HepG2 (cell line): ENCODE data around the gene IDNK. TPM values are rescaled to one million over a fixed set of nuclear protein-coding genes. Genes with fewer than 3 reads are reported as not detected.

ENCODE experiments used
- ATAC-seq: fragments of 200-7000 bp; cut with Tn5 transposase; 3 replicates; pipeline ENCODE4 v1.9.1; 2020; ENCODE audit warnings: mild to moderate bottlenecking, moderate library complexity
- BruUV-seq: library from RNA; stranded (reverse); fragments of 400-500 nt; replicated peaks from 2 replicates; lab custom pipeline; 2021; lab: Mats Ljungman, UMichigan
- CTCF ChIA-PET: fragments of 300-600 bp; formaldehyde crosslinking; extraction: SDS; loops from one replicate; lab custom pipeline; 2021; ENCODE audit warnings: low total read pairs, inconsistent platforms, low intra/inter-chr PET ratio; lab: Yijun Ruan, JAX
- POLR2A ChIA-PET: fragments of 350-600 bp; sonication (Branson Sonifier 250); formaldehyde crosslinking; loops from one replicate; lab custom pipeline; 2020; ENCODE audit warnings: antibody characterized with exemption, inconsistent platforms; lab: Yijun Ruan, JAX
- DNase-seq: peaks from one replicate; pipeline ENCODE4 v3.0.0-alpha.2; 2015; ENCODE audit warnings: low spot score
- FAIRE-seq: peaks from 3 replicates; lab custom pipeline; 2011; peaks lifted over from hg19 to GRCh38; lab: Jason Lieb, UNC
- H2AFZ ChIP-seq: one replicate; pipeline ENCODE4 v1.6.1; 2011; ENCODE audit warnings: low read length, inconsistent platforms
- H3K27ac ChIP-seq: fragments of 300-600 bp; 3 replicates; pipeline ENCODE4 v1.8.0; 2011; ENCODE audit warnings: mixed run types, mild to moderate bottlenecking, mixed read lengths, low read length, inconsistent platforms; ENCODE audit not compliant: insufficient read depth; ENCODE audit errors: extremely low read length
- H3K27me3 ChIP-seq, 2 experiments: fragments of 200-600 bp in 1 of 2; 2 replicates in 1 of 2; 3 replicates in 1 of 2; pipeline versions ENCODE4 v1.6.0 to v1.8.0; 2011; ENCODE audit warnings: low read length in 2 of 2, mild to moderate bottlenecking in 2 of 2, moderate library complexity in 2 of 2, inconsistent platforms in 1 of 2; ENCODE audit not compliant: insufficient read depth in 2 of 2, control insufficient read depth in 1 of 2
- H3K36me3 ChIP-seq, 2 experiments: fragments of 200-600 bp in 1 of 2; replicated peaks in 1 of 2; 2 replicates in 1 of 2; 3 replicates in 1 of 2; pipeline versions ENCODE4 v1.5.1 to v1.8.0; 2011; ENCODE audit warnings: low read length in 2 of 2, inconsistent platforms in 1 of 2; ENCODE audit not compliant: insufficient read depth in 2 of 2, control insufficient read depth in 1 of 2
- H3K4me1 ChIP-seq: 2 replicates; pipeline ENCODE4 v1.5.1; 2012; ENCODE audit warnings: low read length, inconsistent platforms; ENCODE audit not compliant: insufficient read depth
- H3K4me2 ChIP-seq: 2 replicates; pipeline ENCODE4 v1.6.0; 2011; ENCODE audit warnings: low read depth, low read length, inconsistent platforms
- H3K4me3 ChIP-seq, 3 experiments: fragments of 200-600 bp in 1 of 3; sonication (generic), shearing (Covaris generic) in 1 of 3; replicated peaks in 1 of 3; 2 replicates each; pipeline ENCODE4 v1.5.1; 2011 to 2016; ENCODE audit warnings: low read length in 3 of 3, inconsistent platforms in 2 of 3, low read depth in 2 of 3, mild to moderate bottlenecking in 2 of 3, control low read depth in 1 of 3, mixed read lengths in 1 of 3; ENCODE audit not compliant: insufficient read depth in 1 of 3
- H3K79me2 ChIP-seq: one replicate; pipeline ENCODE4 v1.6.1; 2011; ENCODE audit warnings: low read length, inconsistent platforms; ENCODE audit not compliant: insufficient read depth
- H3K9ac ChIP-seq: 2 replicates; pipeline ENCODE4 v1.6.0; 2011; ENCODE audit warnings: mild to moderate bottlenecking, low read depth, low read length, inconsistent platforms; ENCODE audit not compliant: insufficient read depth
- H3K9me3 ChIP-seq: 2 replicates; pipeline ENCODE4 v1.5.1; 2012; ENCODE audit warnings: mild to moderate bottlenecking, low read length
- H4K20me1 ChIP-seq: 2 replicates; pipeline ENCODE4 v1.6.0; 2011; ENCODE audit warnings: inconsistent platforms, mild to moderate bottlenecking, low read length, moderate library complexity; ENCODE audit not compliant: insufficient read depth
- FOXK1 ChIP-seq: sonication (generic); formaldehyde crosslinking; IDR thresholded peaks from 2 replicates; pipeline ENCODE4 v1.4.0; 2020; ENCODE audit warnings: low read depth, missing genetic modification reagents, borderline replicate concordance
- KLF15 ChIP-seq: sonication (generic); formaldehyde crosslinking; IDR thresholded peaks from 2 replicates; pipeline ENCODE4 v1.8.1; 2023; ENCODE audit warnings: borderline replicate concordance, mild to moderate bottlenecking, inconsistent platforms, missing genetic modification reagents, mixed read lengths
- MAZ ChIP-seq, 2 experiments: sonication (generic) in 1 of 2; formaldehyde crosslinking in 1 of 2; IDR thresholded peaks; 2 replicates each; pipeline versions ENCODE4 v1.5.0 to v1.6.1; 2012 to 2020; ENCODE audit warnings: low read depth in 2 of 2, mild to moderate bottlenecking in 2 of 2, borderline replicate concordance in 1 of 2, improper control_type of control experiment in 1 of 2, low read length in 1 of 2, missing genetic modification reagents in 1 of 2, moderate library complexity in 1 of 2
- NCOR1 ChIP-seq: fragments of 200-600 bp; sonication (generic); IDR thresholded peaks from 2 replicates; pipeline ENCODE4 v1.7.0; 2017; ENCODE audit warnings: antibody characterized with exemption, low read length, borderline replicate concordance
- NFYB ChIP-seq: sonication (generic); formaldehyde crosslinking; IDR thresholded peaks from 2 replicates; pipeline ENCODE4 v1.4.0; 2020; ENCODE audit warnings: missing genetic modification reagents
- PTBP1 ChIP-seq: fragments of 200-400 bp; formaldehyde crosslinking; IDR thresholded peaks from 2 replicates; pipeline ENCODE4 v1.6.1; 2018; ENCODE audit warnings: low read length, low read depth; ENCODE audit not compliant: poor library complexity, severe bottlenecking
- TRIM24 ChIP-seq: sonication (generic); formaldehyde crosslinking; IDR thresholded peaks from 2 replicates; pipeline ENCODE4 v1.8.0; 2022; ENCODE audit warnings: mild to moderate bottlenecking, missing genetic modification reagents
- ZBTB7B ChIP-seq: sonication (generic); formaldehyde crosslinking; IDR thresholded peaks from 2 replicates; pipeline ENCODE4 v1.4.0; 2020; ENCODE audit warnings: missing genetic modification reagents
- ZMYM3 ChIP-seq: sonication (generic); formaldehyde crosslinking; IDR thresholded peaks from 2 replicates; pipeline ENCODE4 v1.5.1; 2020; ENCODE audit warnings: mild to moderate bottlenecking, missing genetic modification reagents
- ZNF577 ChIP-seq: sonication (generic); formaldehyde crosslinking; IDR thresholded peaks from 2 replicates; pipeline ENCODE4 v1.4.0; 2020; ENCODE audit warnings: mild to moderate bottlenecking, low read depth, missing genetic modification reagents, borderline replicate concordance
- WGBS: methylation state at CpG from one replicate; pipeline ENCODE4 v1.1.6; 2017; ENCODE audit warnings: low lambda C conversion rate; 5-methylcytosine and 5-hydroxymethylcytosine counted together
- in situ Hi-C: cut with HindIII; loops from 2 replicates; pipeline ENCODE4 v1.10.0; 2017; ENCODE audit warnings: low pct_unique_long_range_greater_than_20kb; ENCODE audit not compliant: extremely low pct_ligation_motif_present
- intact Hi-C: fragments of 100-400 bp; cut with micrococcal nuclease; formaldehyde crosslinking; loops from one replicate; pipeline ENCODE4 v1.10.0; 2022; ENCODE audit not compliant: unreplicated experiment
- polyA plus RNA-seq, 8 experiments: library from polyadenylated mRNA; depleted of rRNA in 3 of 8; stranded (reverse) in 7 of 8; unstranded in 1 of 8; fragments of >200 nt; fragmentation: Illumina TruSeq in 4 of 8; extraction: Trizol in 4 of 8; gene quantifications; 2 replicates each; pipeline versions ENCODE4 v1.2.1 to v1.2.3, GENCODE V29; 2011 to 2016; ENCODE audit warnings: low read depth in 4 of 8, missing spikeins in 1 of 8, mixed read lengths in 1 of 8; ENCODE audit not compliant: insufficient read depth in 1 of 8
- total RNA-seq, 5 experiments: library from RNA; depleted of rRNA; stranded (reverse); fragments of >200 nt; fragmentation: Illumina TruSeq; extraction: Trizol; gene quantifications; 2 replicates each; pipeline ENCODE4 v1.2.3, GENCODE V29; 2016; ENCODE audit warnings: low read depth in 1 of 5
- TF ChIP-seq, protein P1 (sequence below): sonication (generic); formaldehyde crosslinking; IDR thresholded peaks from 2 replicates; pipeline ENCODE4 v1.5.0; 2020; ENCODE audit warnings: missing genetic modification reagents

The IDNK gene
- total and polyA plus RNA-seq, 2 of the 13 experiments (the other 11 are each of a cell fraction or from before 2014, with no cell fraction given), result 3.1 to 4.8 TPM

DNA sequence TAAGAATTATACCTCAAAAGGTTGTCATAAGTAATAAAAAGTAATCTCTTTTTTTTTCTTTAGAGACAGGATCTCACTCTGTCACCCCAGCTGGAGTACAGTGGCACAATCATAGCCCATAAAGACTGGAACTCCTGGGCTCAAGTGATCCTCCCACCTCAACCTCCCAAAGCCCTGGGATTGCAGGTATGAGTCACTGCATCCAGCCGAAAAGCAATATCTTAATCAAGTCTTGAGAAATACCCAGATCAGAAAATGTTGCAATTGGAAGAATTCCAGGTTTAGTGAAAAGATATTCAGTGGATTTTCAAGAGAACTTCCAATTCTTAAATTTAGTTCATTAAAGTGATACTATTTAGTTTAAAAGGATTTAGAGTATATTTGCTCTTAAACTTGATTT, 40.9 kb upstream of the IDNK start:
- Histone ChIP-seq H3K4me3 (no peak overlapping the region), H4K20me1 (no peaks in the 10 kb centered on the region), H2AFZ (no peak overlapping the region), H3K4me1 (no peaks in the 10 kb centered on the region), H3K9me3 (no peaks in the 10 kb centered on the region), H3K27ac (no peak overlapping the region), H3K27me3 (no peaks in the 10 kb centered on the region), H3K79me2 (no peaks in the 10 kb centered on the region), H3K9ac (no peak overlapping the region), H3K4me2 (no peak overlapping the region), H3K36me3 (no peaks in the 10 kb centered on the region)
- in situ Hi-C loops (no loop called here), intact Hi-C loops (loop anchor here (2.0 kb wide), 1 partner anchor 39 kb away; no protein-coding TSS in a partner anchor)
- POLR2A ChIA-PET, result no interaction called here
- 88% methylated on average over 1 of the region's 1 CpG for WGBS
- ATAC-seq, result no peak
- no peak for FAIRE-seq
- no peak for TF ChIP-seq ZMYM3 (CRISPR knock-in tag)
- TF ChIP-seq ZBTB7B, result no peak
- no peak for TF ChIP-seq MAZ (IDR thresholded peaks at IDR 0.05; ENCODE audit: borderline replicate concordance, low read depth, low read length)
- no peak for TF ChIP-seq MAZ (CRISPR knock-in tag; IDR thresholded peaks at IDR 0.05; ENCODE audit: low read depth)
- no peak for TF ChIP-seq NCOR1
- TF ChIP-seq TRIM24 (CRISPR knock-in tag), result no peak
- no peak for TF ChIP-seq PTBP1
- TF ChIP-seq FOXK1 (CRISPR knock-in tag), result no peak
- TF ChIP-seq, protein P1, sequence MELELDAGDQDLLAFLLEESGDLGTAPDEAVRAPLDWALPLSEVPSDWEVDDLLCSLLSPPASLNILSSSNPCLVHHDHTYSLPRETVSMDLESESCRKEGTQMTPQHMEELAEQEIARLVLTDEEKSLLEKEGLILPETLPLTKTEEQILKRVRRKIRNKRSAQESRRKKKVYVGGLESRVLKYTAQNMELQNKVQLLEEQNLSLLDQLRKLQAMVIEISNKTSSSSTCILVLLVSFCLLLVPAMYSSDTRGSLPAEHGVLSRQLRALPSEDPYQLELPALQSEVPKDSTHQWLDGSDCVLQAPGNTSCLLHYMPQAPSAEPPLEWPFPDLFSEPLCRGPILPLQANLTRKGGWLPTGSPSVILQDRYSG (CRISPR knock-in tag), result no peak
- TF ChIP-seq ZNF577, result no peak
- no peak for TF ChIP-seq NFYB (CRISPR knock-in tag)
- TF ChIP-seq KLF15 (CRISPR knock-in tag), result no peak
- DNase-seq, result no peak
- BruUV-seq, result no TSS peak
- CTCF ChIA-PET, result interaction anchor here (1.4 kb wide), 1 partner anchor 15 kb away, joined by 3 read pairs; no protein-coding TSS in a partner anchor
